C4-2B (cell line): ENCODE data around the gene IGSF10.

Source experiments
- H3K27ac ChIP-seq: fragments of 450-650 bp; 2 replicates; pipeline ENCODE4 v1.5.1; 2017
- CTCF ChIP-seq: fragments of 450-650 bp; conservative IDR thresholded peaks from 2 replicates; pipeline ENCODE4 v1.5.1; 2017; ENCODE audit warnings: mild to moderate bottlenecking
- ZFX ChIP-seq: fragments of 450-650 bp; IDR thresholded peaks from 2 replicates; pipeline ENCODE4 v1.6.1; 2017

The IGSF10 gene

GRCh38 chr3:151412989-151413388 lies 47.9 kb downstream of the IGSF10 start:
- TF ChIP-seq CTCF (peak; percentile 28), ZFX (no peak)
- H3K27ac ChIP-seq = no peak overlapping the region
